WTC11 (cell line): Measurements from ENCODE around the gene TEX28. TPM values are rescaled to one million over a fixed set of nuclear protein-coding genes. Genes with fewer than 3 reads are reported as not detected.
"Not testable (repeated sequence)": the region's sequence is repeated elsewhere in the genome, so short reads cannot be mapped to it uniquely, and the experiment has no call there.

Experiments used
- ATAC-seq: fragments of 200-7000 bp; cut with Tn5 transposase; 2 replicates; pipeline ENCODE4 v1.10.0; 2021; ENCODE audit warnings: mild to moderate bottlenecking, moderate library complexity
- CTCF ChIA-PET: fragments of 300-600 bp; sonication (Branson Sonifier 250); formaldehyde crosslinking; loops from one replicate; lab custom pipeline; 2021; ENCODE audit warnings: antibody characterized with exemption; lab: Charles Lee
- POLR2A ChIA-PET: fragments of 350-600 bp; sonication (Branson Sonifier 250); formaldehyde crosslinking; loops from one replicate; lab custom pipeline; 2021; ENCODE audit warnings: antibody characterized with exemption; lab: Charles Lee
- DNase-seq: peaks from one replicate; pipeline ENCODE4 v3.0.0; 2021; ENCODE audit warnings: low spot score
- H3K27ac Mint-ChIP-seq: 2 replicates; pipeline ENCODE4 v1.8.0; 2021; ENCODE audit warnings: mixed read lengths
- H3K27me3 Mint-ChIP-seq: 2 replicates; pipeline ENCODE4 v1.8.0; 2021; ENCODE audit warnings: low read depth, mild to moderate bottlenecking, moderate library complexity, mixed read lengths
- H3K36me3 Mint-ChIP-seq: 2 replicates; pipeline ENCODE4 v1.8.0; 2021; ENCODE audit warnings: mixed read lengths
- H3K4me1 Mint-ChIP-seq: 2 replicates; pipeline ENCODE4 v1.8.0; 2022; ENCODE audit warnings: mixed read lengths
- H3K4me3 Mint-ChIP-seq: 2 replicates; pipeline ENCODE4 v1.8.0; 2021; ENCODE audit warnings: mild to moderate bottlenecking, moderate library complexity, mixed read lengths
- H3K9me3 Mint-ChIP-seq: 2 replicates; pipeline ENCODE4 v1.8.0; 2021; ENCODE audit warnings: mixed read lengths
- ATF3 ChIP-seq: sonication (generic); formaldehyde crosslinking; conservative IDR thresholded peaks from 2 replicates; pipeline ENCODE4 v1.8.1; 2022; ENCODE audit warnings: mild to moderate bottlenecking, missing genetic modification reagents
- FOXK1 ChIP-seq: sonication (generic); formaldehyde crosslinking; IDR thresholded peaks from 2 replicates; pipeline ENCODE4 v1.8.0; 2022; ENCODE audit warnings: mild to moderate bottlenecking, moderate library complexity, missing genetic modification reagents
- FOXP4 ChIP-seq: sonication (generic); formaldehyde crosslinking; IDR thresholded peaks from 2 replicates; pipeline ENCODE4 v1.8.0; 2022; ENCODE audit warnings: mild to moderate bottlenecking, missing genetic modification reagents
- IRF2 ChIP-seq: sonication (generic); formaldehyde crosslinking; IDR thresholded peaks from 2 replicates; pipeline ENCODE4 v1.8.0; 2022; ENCODE audit warnings: low read depth, missing genetic modification reagents, borderline replicate concordance
- JUN ChIP-seq: sonication (generic); formaldehyde crosslinking; IDR thresholded peaks from 2 replicates; pipeline ENCODE4 v1.8.0; 2023; ENCODE audit warnings: mild to moderate bottlenecking, missing genetic modification reagents
- NR1H2 ChIP-seq: sonication (generic); formaldehyde crosslinking; IDR thresholded peaks from 2 replicates; pipeline ENCODE4 v1.9.0; 2021; ENCODE audit warnings: mild to moderate bottlenecking, moderate library complexity, missing genetic modification reagents
- NR3C1 ChIP-seq: sonication (generic); formaldehyde crosslinking; conservative IDR thresholded peaks from 2 replicates; pipeline ENCODE4 v1.8.1; 2023; ENCODE audit warnings: low read depth, mild to moderate bottlenecking, missing genetic modification reagents
- SMAD3 ChIP-seq: sonication (generic); formaldehyde crosslinking; IDR thresholded peaks from 2 replicates; pipeline ENCODE4 v1.8.0; 2022; ENCODE audit warnings: missing genetic modification reagents, mild to moderate bottlenecking, borderline replicate concordance
- SOX15 ChIP-seq: fragments of 250-450 bp; sonication (Bioruptor Pico); IDR thresholded peaks from 2 replicates; pipeline ENCODE4 v1.9.0; 2021; ENCODE audit warnings: mild to moderate bottlenecking
- SP1 ChIP-seq: sonication (generic); formaldehyde crosslinking; conservative IDR thresholded peaks from 2 replicates; pipeline ENCODE4 v1.8.1; 2022; ENCODE audit warnings: missing genetic modification reagents
- TP53 ChIP-seq: sonication (generic); formaldehyde crosslinking; IDR thresholded peaks from 2 replicates; pipeline ENCODE4 v1.8.1; 2023; ENCODE audit warnings: mild to moderate bottlenecking, missing genetic modification reagents
- ZNF317 ChIP-seq: sonication (generic); formaldehyde crosslinking; IDR thresholded peaks from 2 replicates; pipeline ENCODE4 v1.8.1; 2023; ENCODE audit warnings: low read depth, mild to moderate bottlenecking, moderate library complexity, missing genetic modification reagents, borderline replicate concordance
- ZNF396 ChIP-seq: fragments of 250-450 bp; sonication (Bioruptor Pico); IDR thresholded peaks from 2 replicates; pipeline ENCODE4 v1.8.0; 2021; ENCODE audit warnings: mild to moderate bottlenecking, moderate library complexity, borderline replicate concordance
- ZNF423 ChIP-seq: fragments of 250-450 bp; sonication (Bioruptor Pico); IDR thresholded peaks from 2 replicates; pipeline ENCODE4 v2.1.2; 2022; ENCODE audit warnings: mild to moderate bottlenecking, moderate library complexity
- total RNA-seq: library from RNA; stranded (reverse); gene quantifications from 3 replicates; pipeline ENCODE4 v1.2.3, GENCODE V29; 2021
- TF ChIP-seq, protein P1 (sequence below): sonication (generic); formaldehyde crosslinking; IDR thresholded peaks from 2 replicates; pipeline ENCODE4 v1.8.0; 2023; ENCODE audit warnings: mild to moderate bottlenecking, missing genetic modification reagents
- TF ChIP-seq, protein P2 (sequence below): sonication (generic); formaldehyde crosslinking; IDR thresholded peaks from 2 replicates; pipeline ENCODE4 v1.8.0; 2023; ENCODE audit warnings: missing genetic modification reagents
- TF ChIP-seq, protein P3 (sequence below): sonication (generic); formaldehyde crosslinking; IDR thresholded peaks from 2 replicates; pipeline ENCODE4 v1.8.1; 2022; ENCODE audit warnings: low read depth, mild to moderate bottlenecking, moderate library complexity, missing genetic modification reagents, borderline replicate concordance

The TEX28 gene
- total RNA-seq, 1 experiment from 2014 or later = not detected

DNA sequence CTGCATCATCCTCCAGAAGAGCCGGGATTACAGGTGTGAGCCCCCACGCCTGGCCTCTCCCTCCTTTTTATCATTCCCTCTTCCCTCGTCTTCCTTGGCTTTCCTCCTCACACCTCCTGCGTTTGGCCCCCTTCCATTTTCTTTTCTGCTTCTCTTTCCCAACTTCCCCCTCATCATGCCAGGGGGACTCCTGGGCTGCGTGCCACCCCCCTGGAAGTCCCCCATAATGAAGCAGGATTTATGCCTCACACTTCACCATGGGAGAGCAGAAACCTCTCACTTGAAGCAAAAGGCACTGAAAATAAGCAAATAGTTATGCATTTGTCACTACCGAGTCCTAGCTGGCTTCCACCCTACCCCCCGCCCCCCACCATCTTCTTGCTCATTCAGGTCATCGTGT is 8.6 kb upstream of the TEX28 start:
- no peak overlapping the region for H3K27ac Mint-ChIP-seq
- no peak for DNase-seq
- no peak for TF ChIP-seq FOXK1 (CRISPR knock-in tag)
- TF ChIP-seq ZNF423 = no peak
- TF ChIP-seq SMAD3 = no peak
- TF ChIP-seq SP1 (CRISPR knock-in tag) = no peak
- TF ChIP-seq NR1H2 = no peak
- TF ChIP-seq, all 79 proteins: peak for 0
- Mint-ChIP-seq H3K9me3 (no peaks in the 10 kb centered on the region), H3K4me1 (peaks cover 1% of the 10 kb centered on the region), H3K27me3 (no peaks in the 10 kb centered on the region; the same call in 1 of the 2 replicates), H3K36me3 (no peaks in the 10 kb centered on the region), H3K4me3 (no peak overlapping the region)
- CTCF ChIA-PET = no interaction called here
- ATAC-seq = no peak
- POLR2A ChIA-PET = no interaction called here

DNA sequence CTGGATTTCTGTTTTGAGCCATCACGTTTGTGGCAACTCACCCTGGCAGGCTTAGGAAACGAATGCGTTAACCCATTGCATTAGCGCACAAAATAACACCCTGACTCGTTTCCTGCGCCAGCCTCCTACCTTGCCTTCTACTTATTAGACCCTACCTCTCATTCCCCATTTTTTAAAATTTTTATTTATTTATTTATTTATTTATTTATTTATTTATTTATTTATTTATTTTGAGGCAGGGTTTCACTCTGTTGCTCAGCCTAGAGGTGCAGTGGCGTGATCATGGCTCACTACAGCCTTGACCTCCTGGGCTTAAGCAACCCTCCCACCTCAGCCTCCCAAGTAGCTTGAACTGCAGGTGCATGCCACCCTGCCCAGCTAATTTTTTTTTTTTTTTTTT is 8.1 kb upstream of the TEX28 start:
- not testable (repeated sequence) for H3K27ac Mint-ChIP-seq

DNA sequence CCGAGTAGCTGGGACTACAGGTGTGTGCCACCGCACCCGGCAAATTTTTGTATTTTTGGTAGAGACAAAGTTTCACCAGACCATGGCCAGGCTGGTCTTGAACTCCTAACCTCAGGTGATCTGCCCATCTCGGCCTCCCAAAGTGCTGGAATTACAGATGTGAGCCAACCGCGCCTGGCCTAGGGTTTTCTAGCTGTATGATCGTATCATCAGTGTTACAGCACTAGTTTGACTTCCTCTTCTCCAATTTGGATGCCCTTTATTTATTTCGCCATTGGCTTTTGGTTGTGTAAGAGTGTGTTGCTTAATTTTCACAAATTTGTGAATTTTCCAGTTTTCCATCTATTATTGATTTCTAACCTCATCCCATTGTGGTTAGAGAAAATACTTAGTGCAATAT is 5.9 kb upstream of the TEX28 start:
- no peak for ATAC-seq
- CTCF ChIA-PET = no interaction called here
- TF ChIP-seq IRF2 (CRISPR knock-in tag) (no peak), TP53 (CRISPR knock-in tag) (no peak), SMAD3 (no peak)
- DNase-seq = no peak
- Mint-ChIP-seq H3K4me3 (no peak overlapping the region), H3K27me3 (no peaks in the 10 kb centered on the region; the same call in 1 of the 2 replicates), H3K4me1 (no peaks in the 10 kb centered on the region; the same call in 1 of the 2 replicates), H3K9me3 (no peaks in the 10 kb centered on the region), H3K27ac (no peak overlapping the region), H3K36me3 (no peaks in the 10 kb centered on the region)
- POLR2A ChIA-PET = no interaction called here

More for the DNA sequence above, 8.1 kb upstream of the TEX28 start:
- CTCF ChIA-PET, DNase-seq, H3K36me3 Mint-ChIP-seq, H3K27me3 Mint-ChIP-seq, H3K4me3 Mint-ChIP-seq, ATAC-seq, H3K4me1 Mint-ChIP-seq, POLR2A ChIA-PET, H3K9me3 Mint-ChIP-seq: not testable (repeated sequence)

- ChIA-PET CTCF (interaction anchor here (0.6 to 3.6 kb wide), 2 partner anchors 10 to 204 kb away, joined by 3 to 12 read pairs; no protein-coding TSS in a partner anchor), POLR2A (no interaction called here)
- ATAC-seq (no peak), DNase-seq (no peak)
- Mint-ChIP-seq H3K36me3 (no peaks in the 10 kb centered on the region), H3K27ac (no peak overlapping the region), H3K27me3 (no peaks in the 10 kb centered on the region), H3K9me3 (no peaks in the 10 kb centered on the region), H3K4me1 (no peaks in the 10 kb centered on the region), H3K4me3 (no peak overlapping the region)
- TF ChIP-seq ZNF317 (CRISPR knock-in tag) (no peak), FOXP4 (CRISPR knock-in tag) (no peak), JUN (CRISPR knock-in tag) (no peak), SMAD3 (no peak), ATF3 (CRISPR knock-in tag) (no peak), NR3C1 (no peak), SOX15 (CRISPR knock-in tag) (no peak), ZNF396 (CRISPR knock-in tag) (no peak)
- TF ChIP-seq, protein P1, sequence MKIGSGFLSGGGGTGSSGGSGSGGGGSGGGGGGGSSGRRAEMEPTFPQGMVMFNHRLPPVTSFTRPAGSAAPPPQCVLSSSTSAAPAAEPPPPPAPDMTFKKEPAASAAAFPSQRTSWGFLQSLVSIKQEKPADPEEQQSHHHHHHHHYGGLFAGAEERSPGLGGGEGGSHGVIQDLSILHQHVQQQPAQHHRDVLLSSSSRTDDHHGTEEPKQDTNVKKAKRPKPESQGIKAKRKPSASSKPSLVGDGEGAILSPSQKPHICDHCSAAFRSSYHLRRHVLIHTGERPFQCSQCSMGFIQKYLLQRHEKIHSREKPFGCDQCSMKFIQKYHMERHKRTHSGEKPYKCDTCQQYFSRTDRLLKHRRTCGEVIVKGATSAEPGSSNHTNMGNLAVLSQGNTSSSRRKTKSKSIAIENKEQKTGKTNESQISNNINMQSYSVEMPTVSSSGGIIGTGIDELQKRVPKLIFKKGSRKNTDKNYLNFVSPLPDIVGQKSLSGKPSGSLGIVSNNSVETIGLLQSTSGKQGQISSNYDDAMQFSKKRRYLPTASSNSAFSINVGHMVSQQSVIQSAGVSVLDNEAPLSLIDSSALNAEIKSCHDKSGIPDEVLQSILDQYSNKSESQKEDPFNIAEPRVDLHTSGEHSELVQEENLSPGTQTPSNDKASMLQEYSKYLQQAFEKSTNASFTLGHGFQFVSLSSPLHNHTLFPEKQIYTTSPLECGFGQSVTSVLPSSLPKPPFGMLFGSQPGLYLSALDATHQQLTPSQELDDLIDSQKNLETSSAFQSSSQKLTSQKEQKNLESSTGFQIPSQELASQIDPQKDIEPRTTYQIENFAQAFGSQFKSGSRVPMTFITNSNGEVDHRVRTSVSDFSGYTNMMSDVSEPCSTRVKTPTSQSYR (CRISPR knock-in tag) = no peak
- TF ChIP-seq, protein P2, sequence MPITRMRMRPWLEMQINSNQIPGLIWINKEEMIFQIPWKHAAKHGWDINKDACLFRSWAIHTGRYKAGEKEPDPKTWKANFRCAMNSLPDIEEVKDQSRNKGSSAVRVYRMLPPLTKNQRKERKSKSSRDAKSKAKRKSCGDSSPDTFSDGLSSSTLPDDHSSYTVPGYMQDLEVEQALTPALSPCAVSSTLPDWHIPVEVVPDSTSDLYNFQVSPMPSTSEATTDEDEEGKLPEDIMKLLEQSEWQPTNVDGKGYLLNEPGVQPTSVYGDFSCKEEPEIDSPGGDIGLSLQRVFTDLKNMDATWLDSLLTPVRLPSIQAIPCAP (CRISPR knock-in tag) = no peak
- TF ChIP-seq, protein P3, sequence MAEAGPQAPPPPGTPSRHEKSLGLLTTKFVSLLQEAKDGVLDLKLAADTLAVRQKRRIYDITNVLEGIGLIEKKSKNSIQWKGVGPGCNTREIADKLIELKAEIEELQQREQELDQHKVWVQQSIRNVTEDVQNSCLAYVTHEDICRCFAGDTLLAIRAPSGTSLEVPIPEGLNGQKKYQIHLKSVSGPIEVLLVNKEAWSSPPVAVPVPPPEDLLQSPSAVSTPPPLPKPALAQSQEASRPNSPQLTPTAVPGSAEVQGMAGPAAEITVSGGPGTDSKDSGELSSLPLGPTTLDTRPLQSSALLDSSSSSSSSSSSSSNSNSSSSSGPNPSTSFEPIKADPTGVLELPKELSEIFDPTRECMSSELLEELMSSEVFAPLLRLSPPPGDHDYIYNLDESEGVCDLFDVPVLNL = no peak
Observed at GRCh38 chrX:154298312-154298711, 3.4 kb upstream of the TEX28 start.
